Measurements from ENCODE around the gene B3GAT2. TPM values are rescaled to one million over a fixed set of nuclear protein-coding genes. Genes with fewer than 3 reads are reported as not detected.

The B3GAT2 gene
- total and polyA plus RNA-seq, 12 donors = 0.05 to 0.10 TPM; not detected in 10

- Histone ChIP-seq H3K27ac (no peak overlapping the region), H3K36me3 (no peaks in the 10 kb centered on the region), H3K27me3 (peaks cover 0 to 13% (median 0%) of the 10 kb centered on the region in 7 donors), H3K4me3 (no peak overlapping the region), H3K4me1 (no peaks in the 10 kb centered on the region), H3K9me3 (no peaks in the 10 kb centered on the region)
- intact Hi-C loops (cut with DNase I) = no loop called here
- DNase-seq (no peak), ATAC-seq (no peak)
- TF ChIP-seq CTCF (IDR thresholded peaks at IDR 0.05) = no peak
These were observed 38.6 kb upstream of the B3GAT2 start for GRCh38 chr6:70995411-70995810.

GRCh38 chr6:70991253-70991652, 34.4 kb upstream of the B3GAT2 start:
- no peak overlapping the region for H3K4me3 ChIP-seq
- intact Hi-C loops (cut with DNase I) = loop anchor here in 1 of 10 donors (5.0 kb wide), 1 partner anchor 759 kb away; no protein-coding TSS in a partner anchor
- ATAC-seq (no peak), DNase-seq (no peak)
- no peak for TF ChIP-seq CTCF (IDR thresholded peaks at IDR 0.05)
- no peaks in the 10 kb centered on the region for H3K36me3 ChIP-seq
- H3K27ac ChIP-seq = no peak overlapping the region
- H3K27me3 ChIP-seq = no peaks in the 10 kb centered on the region
- no peaks in the 10 kb centered on the region for H3K9me3 ChIP-seq
- H3K4me1 ChIP-seq = no peaks in the 10 kb centered on the region
- 83 to 90% methylated on average over 2 of the region's 2 CpGs for WGBS, 2 donors

- Histone ChIP-seq H3K27me3 (no peaks in the 10 kb centered on the region), H3K4me3 (no peak overlapping the region), H3K4me1 (no peaks in the 10 kb centered on the region), H3K27ac (no peak overlapping the region), H3K9me3 (peaks cover 0 to 12% (median 0%) of the 10 kb centered on the region in 11 donors), H3K36me3 (no peaks in the 10 kb centered on the region)
- DNase-seq (no peak), ATAC-seq (no peak)
- TF ChIP-seq CTCF (IDR thresholded peaks at IDR 0.05) = no peak
- intact Hi-C loops (cut with DNase I) = no loop called here
- 72% methylated on average over 4 of the region's 4 CpGs for WGBS, 2 donors
These were observed 28.3 kb upstream of the B3GAT2 start for GRCh38 chr6:70985156-70985555.

- Histone ChIP-seq H3K36me3 (no peaks in the 10 kb centered on the region), H3K27ac (no peak overlapping the region), H3K9me3 (peaks cover 0 to 12% (median 0%) of the 10 kb centered on the region in 11 donors), H3K4me1 (no peaks in the 10 kb centered on the region), H3K27me3 (no peaks in the 10 kb centered on the region), H3K4me3 (no peak overlapping the region)
- ATAC-seq = no peak
- intact Hi-C loops (cut with DNase I) = no loop called here
- no peak for TF ChIP-seq CTCF (IDR thresholded peaks at IDR 0.05)
- no peak for DNase-seq
- 91 to 92% methylated on average over 3 of the region's 3 CpGs for WGBS, 2 donors
These were observed 25.9 kb upstream of the B3GAT2 start for GRCh38 chr6:70982747-70983146.

All from heart right ventricle (tissue), 16 donors.